Ishikawa (cell line): ENCODE measurements around the gene PCAT6.

Experiments used
- CEBPB ChIP-seq: IDR thresholded peaks from 2 replicates; pipeline ENCODE4 v1.6.1; 2012
- CREB1 ChIP-seq: IDR thresholded peaks from 2 replicates; pipeline ENCODE4 v1.6.1; 2012; ENCODE audit warnings: low read depth
- EGR1 ChIP-seq: IDR thresholded peaks from 2 replicates; pipeline ENCODE4 v1.6.1; 2012
- EP300 ChIP-seq: IDR thresholded peaks from 2 replicates; pipeline ENCODE4 v1.6.1; 2012; ENCODE audit warnings: borderline replicate concordance
- FOXM1 ChIP-seq: IDR thresholded peaks from 2 replicates; pipeline ENCODE4 v1.6.1; 2012; ENCODE audit warnings: low read depth, borderline replicate concordance
- NFIC ChIP-seq: IDR thresholded peaks from 2 replicates; pipeline ENCODE4 v1.6.1; 2012
- RAD21 ChIP-seq: IDR thresholded peaks from 2 replicates; pipeline ENCODE4 v1.6.1; 2012; ENCODE audit warnings: low read depth
- TAF1 ChIP-seq: IDR thresholded peaks from 2 replicates; pipeline ENCODE4 v1.6.1; 2012; ENCODE audit warnings: low read depth, mild to moderate bottlenecking
- TCF12 ChIP-seq: IDR thresholded peaks from 2 replicates; pipeline ENCODE4 v1.6.1; 2012; ENCODE audit warnings: low read depth
- TEAD4 ChIP-seq: IDR thresholded peaks from 2 replicates; pipeline ENCODE4 v1.6.1; 2012
- YY1 ChIP-seq: IDR thresholded peaks from 2 replicates; pipeline ENCODE4 v1.6.1; 2012; ENCODE audit warnings: low read depth
- ZBTB7A ChIP-seq: IDR thresholded peaks from 2 replicates; pipeline ENCODE4 v1.6.1; 2012; ENCODE audit warnings: low read depth
- TF ChIP-seq, protein P1 (sequence below): IDR thresholded peaks from 2 replicates; pipeline ENCODE4 v1.6.1; 2012
- TF ChIP-seq, protein P2 (sequence below): IDR thresholded peaks from 2 replicates; pipeline ENCODE4 v1.6.1; 2012; ENCODE audit warnings: low read depth, mild to moderate bottlenecking
- TF ChIP-seq, protein P3 (sequence below): IDR thresholded peaks from 2 replicates; pipeline ENCODE4 v1.6.1; 2012

The PCAT6 gene

DNA sequence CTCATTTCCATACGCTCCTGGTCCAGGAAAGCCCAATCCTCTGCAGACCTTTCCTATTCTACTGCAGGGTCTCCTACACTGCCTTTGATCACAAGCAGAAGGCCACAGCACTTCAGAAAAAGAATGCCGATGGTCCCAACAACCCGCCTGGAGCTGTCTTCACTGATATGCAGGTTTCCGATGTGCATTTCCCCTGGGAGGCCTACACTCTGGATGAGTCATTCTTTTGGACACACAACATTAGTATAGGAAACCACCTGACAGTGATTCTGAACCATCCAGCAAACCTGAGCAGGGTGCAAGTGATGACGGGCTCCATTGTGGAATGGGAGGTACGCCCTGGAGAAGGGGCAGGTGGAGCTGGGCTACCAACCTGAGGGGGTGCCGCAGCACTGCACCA is 15.0 kb downstream of the PCAT6 start:
- TF ChIP-seq CREB1 (no peak), EGR1 (no peak), FOXM1 (no peak), ZBTB7A (no peak), YY1 (no peak)
- TF ChIP-seq, protein P1, sequence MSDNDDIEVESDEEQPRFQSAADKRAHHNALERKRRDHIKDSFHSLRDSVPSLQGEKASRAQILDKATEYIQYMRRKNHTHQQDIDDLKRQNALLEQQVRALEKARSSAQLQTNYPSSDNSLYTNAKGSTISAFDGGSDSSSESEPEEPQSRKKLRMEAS = no peak
- TF ChIP-seq, protein P2, sequence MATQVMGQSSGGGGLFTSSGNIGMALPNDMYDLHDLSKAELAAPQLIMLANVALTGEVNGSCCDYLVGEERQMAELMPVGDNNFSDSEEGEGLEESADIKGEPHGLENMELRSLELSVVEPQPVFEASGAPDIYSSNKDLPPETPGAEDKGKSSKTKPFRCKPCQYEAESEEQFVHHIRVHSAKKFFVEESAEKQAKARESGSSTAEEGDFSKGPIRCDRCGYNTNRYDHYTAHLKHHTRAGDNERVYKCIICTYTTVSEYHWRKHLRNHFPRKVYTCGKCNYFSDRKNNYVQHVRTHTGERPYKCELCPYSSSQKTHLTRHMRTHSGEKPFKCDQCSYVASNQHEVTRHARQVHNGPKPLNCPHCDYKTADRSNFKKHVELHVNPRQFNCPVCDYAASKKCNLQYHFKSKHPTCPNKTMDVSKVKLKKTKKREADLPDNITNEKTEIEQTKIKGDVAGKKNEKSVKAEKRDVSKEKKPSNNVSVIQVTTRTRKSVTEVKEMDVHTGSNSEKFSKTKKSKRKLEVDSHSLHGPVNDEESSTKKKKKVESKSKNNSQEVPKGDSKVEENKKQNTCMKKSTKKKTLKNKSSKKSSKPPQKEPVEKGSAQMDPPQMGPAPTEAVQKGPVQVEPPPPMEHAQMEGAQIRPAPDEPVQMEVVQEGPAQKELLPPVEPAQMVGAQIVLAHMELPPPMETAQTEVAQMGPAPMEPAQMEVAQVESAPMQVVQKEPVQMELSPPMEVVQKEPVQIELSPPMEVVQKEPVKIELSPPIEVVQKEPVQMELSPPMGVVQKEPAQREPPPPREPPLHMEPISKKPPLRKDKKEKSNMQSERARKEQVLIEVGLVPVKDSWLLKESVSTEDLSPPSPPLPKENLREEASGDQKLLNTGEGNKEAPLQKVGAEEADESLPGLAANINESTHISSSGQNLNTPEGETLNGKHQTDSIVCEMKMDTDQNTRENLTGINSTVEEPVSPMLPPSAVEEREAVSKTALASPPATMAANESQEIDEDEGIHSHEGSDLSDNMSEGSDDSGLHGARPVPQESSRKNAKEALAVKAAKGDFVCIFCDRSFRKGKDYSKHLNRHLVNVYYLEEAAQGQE = no peak

DNA sequence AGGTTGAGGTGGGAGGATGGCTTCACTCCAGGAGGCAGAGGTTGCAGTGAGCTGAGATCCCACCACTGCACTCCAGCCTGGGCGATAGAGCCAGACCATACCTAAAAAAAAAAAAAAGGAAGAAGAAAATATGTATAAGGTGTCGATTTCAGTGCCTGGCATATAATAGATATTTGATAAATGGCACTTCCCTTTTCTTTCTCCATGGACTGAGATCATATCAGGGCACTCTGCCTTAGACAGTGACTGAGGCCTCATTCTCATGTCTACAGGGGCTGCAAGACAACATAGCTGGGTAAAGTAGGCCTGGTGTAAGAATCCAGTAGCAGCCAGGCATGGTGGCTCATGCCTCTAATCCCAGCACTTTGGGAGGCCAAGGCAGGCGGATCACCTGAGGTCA is 21.2 kb downstream of the PCAT6 start:
- TF ChIP-seq TCF12 = no peak
- TF ChIP-seq EGR1 = no peak
- no peak for TF ChIP-seq EP300
- no peak for TF ChIP-seq ZBTB7A
- TF ChIP-seq TEAD4 = no peak
- TF ChIP-seq CEBPB = no peak
- TF ChIP-seq FOXM1 = no peak
- TF ChIP-seq, protein P1 = no peak
- TF ChIP-seq, protein P3, sequence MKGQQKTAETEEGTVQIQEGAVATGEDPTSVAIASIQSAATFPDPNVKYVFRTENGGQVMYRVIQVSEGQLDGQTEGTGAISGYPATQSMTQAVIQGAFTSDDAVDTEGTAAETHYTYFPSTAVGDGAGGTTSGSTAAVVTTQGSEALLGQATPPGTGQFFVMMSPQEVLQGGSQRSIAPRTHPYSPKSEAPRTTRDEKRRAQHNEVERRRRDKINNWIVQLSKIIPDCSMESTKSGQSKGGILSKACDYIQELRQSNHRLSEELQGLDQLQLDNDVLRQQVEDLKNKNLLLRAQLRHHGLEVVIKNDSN = no peak
- TF ChIP-seq, protein P2 = no peak
- TF ChIP-seq NFIC = no peak
- TF ChIP-seq CREB1 = no peak
- no peak for TF ChIP-seq RAD21
- TF ChIP-seq TAF1 = no peak
- no peak for TF ChIP-seq YY1

DNA sequence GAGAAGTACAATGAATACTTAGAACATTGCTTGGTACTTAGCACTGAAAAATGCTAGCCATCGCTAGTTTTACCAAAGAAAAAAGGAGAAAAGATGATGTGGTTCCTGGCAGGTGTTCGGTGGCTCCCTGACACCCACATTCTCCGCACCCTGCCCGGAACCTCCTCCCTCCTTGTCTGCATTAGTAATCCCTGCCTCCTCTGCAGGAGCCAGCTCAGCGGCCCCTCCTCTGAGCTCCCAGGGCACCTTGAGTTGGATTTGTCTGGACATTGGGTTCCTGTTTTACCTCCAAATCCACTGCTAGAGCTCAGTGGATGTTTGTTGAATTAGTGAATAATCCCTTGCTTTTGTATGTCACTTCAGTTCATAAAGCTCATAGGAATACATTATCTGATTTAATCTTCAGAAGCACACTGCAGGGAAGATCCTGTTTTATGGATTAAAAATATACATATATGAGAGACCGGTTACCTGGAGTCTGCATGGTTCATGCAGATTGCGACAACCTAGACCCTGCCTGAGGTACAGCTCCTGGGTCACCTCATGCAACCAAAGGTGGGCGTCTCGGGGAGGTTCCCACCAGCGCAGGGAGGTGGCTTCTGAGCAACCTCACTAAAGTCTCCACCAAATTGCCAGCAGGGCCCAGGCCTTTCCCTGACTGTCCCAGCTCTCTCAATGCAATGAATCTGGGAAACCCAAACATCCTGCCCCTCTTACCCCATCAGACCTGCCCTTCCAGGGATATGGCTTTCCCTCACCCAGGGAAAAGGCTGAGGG is 24.2 kb downstream of the PCAT6 start:
- no peak for TF ChIP-seq YY1
- TF ChIP-seq CREB1 = no peak
- TF ChIP-seq TCF12 = no peak
- no peak for TF ChIP-seq TEAD4
- no peak for TF ChIP-seq ZBTB7A
- TF ChIP-seq, protein P3 = no peak
- TF ChIP-seq NFIC = no peak
- no peak for TF ChIP-seq CEBPB
- no peak for TF ChIP-seq TAF1
- TF ChIP-seq, protein P1 = no peak
- TF ChIP-seq FOXM1 = no peak
- no peak for TF ChIP-seq EP300
- no peak for TF ChIP-seq EGR1
- no peak for TF ChIP-seq RAD21
- TF ChIP-seq, protein P2 = no peak

DNA sequence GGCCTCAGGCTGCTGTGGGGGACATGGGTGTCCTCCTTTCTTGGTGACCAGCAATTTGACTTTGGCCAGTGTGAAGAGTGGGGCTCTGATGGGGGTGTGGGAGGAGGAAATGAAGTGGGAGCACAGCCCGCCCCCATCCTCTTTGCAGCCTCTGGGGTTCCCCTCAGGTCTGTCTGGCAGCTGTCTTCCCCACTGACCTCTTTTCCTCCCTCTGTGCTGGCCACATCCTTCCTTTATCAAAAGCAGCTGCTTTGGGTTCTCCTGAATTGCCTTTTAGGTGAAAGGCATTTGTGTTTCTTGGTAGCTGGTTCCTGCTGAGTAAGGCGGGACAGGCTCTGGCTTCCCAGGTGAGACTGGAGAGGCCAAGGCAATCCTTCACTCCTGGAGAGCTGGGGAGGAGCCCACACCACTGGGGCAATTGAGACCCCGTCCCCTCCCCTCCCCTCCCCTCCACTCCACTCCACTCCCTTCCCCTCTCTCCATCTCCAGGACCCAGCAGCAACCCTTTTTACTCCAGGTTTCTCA is 24.9 kb downstream of the PCAT6 start:
- TF ChIP-seq FOXM1 = no peak
- no peak for TF ChIP-seq RAD21
- no peak for TF ChIP-seq TEAD4
- TF ChIP-seq EGR1 = no peak
